GM19324 (cell line): ENCODE measurements around the gene GCLM.
A peak's percentile ranks its signal among the peaks of the same experiment; 100 is the strongest.
"Not testable (repeated sequence)": the region's sequence is repeated elsewhere in the genome, so short reads cannot be mapped to it uniquely, and the experiment has no call there.

Experiments used
- ATAC-seq: cut with Tn5 transposase; IDR thresholded peaks from one replicate; pipeline ENCODE4 v1.9.1; 2021; ENCODE audit warnings: mild to moderate bottlenecking, moderate library complexity; ENCODE audit not compliant: unreplicated experiment, low FRiP score

Gene GCLM

DNA sequence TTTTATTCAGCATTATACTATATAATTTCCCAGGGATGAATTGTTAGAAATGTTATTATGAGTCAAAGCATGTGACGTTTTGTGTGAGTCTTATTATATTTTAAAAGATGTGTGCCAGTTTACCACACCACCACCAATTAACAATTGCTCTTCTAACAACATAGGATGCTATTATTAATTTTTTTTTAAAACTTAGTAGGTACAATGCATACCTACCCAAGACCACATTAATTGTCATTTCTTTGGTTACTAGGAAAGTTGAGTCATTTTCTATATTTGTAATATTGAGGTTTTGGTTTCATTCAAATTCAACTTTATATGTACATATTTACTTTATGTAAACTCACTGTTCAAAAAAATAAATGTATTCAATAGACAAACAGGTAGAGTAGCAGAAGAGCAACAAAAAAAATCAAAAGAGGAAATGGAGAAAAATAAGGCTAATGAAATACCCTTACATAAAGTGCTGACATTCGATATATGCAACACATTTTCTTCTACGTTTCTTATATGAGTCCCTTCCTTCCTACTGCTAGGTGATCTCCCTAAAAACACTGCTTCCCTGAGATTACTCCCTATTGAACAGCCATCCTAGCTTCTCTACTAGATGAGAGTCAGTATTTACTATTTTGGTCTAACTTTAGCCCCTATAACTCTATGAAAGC is 9.6 kb downstream of the GCLM start:
- no peak for ATAC-seq

DNA sequence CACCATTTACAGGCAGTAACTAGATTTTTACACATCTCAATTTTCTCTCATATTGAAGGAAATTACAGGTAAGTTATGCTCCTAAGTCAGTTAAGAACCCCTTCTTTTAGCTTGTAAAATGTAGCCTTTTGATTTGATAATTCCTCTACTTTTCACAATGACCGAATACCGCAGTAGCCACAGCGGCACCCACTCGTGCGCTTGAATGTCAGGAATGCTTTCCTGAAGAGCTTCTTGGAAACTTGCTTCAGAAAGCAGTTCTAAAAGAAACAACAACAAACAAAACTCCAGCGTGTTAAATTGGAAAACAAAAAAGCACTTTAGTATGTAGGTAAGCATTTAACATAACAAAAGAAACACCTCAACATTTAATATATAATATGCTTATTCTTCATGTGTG is 20.3 kb downstream of the GCLM start:
- ATAC-seq, result no peak

DNA sequence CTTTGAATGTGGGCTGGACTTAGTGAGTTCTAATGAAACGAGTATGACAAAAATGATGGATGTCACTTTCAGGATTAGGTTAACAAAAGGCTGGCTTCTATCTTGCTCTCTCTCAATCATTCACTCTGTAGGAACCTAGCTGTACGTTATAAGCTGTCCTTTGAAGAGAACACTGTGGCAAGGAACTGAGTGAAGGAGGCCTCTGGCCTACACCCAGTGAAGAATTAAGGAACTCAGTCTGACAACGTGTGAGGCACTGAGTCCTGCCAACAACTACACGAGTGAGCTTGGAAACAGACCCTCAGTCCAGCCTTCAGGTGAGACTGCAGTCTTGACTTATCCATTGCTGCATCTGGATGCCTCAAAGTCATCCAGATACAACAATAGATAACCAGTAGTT is 27.0 kb downstream of the GCLM start:
- ATAC-seq, result no peak

DNA sequence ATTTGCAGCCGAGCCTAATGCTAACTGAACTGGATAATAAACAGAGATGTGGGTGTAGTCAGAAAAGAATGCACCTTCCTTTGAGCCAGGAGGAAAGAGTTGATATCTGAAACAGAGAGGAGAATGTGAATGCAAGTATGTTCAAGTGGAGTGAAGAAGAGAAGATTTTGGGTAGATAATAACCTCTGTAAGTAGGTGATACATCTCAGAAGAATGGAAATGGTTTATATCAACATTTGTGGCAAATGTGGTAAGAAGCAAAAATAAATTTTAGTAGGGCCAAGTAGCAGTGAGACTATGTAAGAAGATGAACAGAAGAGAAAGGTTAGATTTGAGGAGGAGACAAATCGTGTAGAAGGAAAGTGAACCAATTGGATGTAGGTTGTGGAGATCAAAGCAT is 28.5 kb downstream of the GCLM start:
- ATAC-seq, result no peak

DNA sequence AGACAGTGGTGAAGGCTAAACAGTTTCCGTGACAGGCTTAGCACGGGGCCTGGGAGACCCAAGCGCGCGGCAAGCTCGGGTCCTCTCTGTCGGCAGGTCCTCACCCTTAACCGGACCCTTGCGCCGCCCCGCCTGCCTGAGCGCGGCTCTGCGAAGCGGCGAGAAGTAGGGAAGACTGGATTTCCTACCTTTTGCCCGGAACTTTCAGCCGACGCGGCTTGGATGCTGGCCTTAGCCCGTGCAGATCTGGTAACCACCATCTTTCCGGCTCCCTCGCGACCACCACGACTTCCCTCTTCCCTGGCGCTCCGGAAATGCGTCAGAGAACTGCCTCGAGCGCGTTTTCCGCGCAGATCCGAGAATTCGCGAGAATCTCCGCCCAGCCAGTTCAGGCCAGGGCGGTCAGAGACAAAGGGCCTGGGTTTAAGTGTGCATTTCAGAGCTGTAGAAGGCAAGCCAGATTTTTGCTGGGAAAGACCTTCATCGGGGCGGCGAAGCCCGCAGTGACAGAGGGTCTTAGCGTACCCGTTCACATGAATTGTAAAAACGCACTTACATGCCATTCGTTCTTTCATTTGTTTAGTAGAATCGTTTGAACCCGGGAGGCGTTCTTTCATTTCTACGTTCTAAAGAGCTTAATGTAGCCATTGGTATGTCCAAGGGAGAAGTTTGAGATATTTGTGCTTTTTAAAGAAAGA is 30.2 kb downstream of the GCLM start, which contains the start of gene DNTTIP2:
Gene DNTTIP2, minus strand, starts transcription at position 318 of the 698 bp plus-strand sequence. Its CDS starts 58 bp downstream, at position 260.
- peak; percentile 95 for ATAC-seq

DNA sequence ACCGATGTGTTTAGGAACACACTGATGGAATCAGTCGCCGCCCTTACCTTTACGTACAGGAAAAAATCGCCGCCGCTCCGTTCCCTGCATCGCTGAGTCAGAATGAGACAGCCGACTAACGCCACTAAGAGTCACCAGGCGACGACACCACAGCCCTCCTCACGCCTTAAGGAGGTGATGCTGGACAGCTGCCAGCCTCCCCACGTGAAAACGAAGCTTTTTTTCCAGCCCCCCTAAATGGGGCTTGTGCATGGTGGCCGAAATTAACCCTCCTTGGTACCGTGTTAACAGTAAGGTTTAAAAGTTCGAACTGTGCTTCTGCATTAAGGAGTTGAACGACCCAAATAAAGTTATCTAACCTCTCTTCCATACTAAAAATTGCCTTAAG is 30.7 kb downstream of the GCLM start:
- ATAC-seq, result peak; percentile 37

DNA sequence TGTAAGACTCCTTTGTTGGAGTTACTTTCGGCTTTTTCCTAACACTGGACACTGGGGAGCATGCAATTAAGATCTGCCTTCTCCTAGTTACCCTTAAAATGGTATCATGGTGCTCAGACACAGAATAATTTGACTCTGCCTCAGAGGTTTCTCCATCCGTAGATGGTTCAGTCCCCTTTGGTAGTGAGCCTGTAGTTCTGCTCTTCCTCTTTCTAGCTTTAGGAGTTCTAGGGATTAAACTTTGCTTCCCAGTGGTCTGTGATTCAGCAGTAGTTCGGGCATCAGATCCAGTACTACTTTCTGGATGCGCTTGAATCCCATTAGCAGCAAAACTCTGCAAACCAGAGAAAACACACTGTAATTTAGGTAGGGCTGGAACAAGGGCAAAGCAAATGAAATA is 31.7 kb downstream of the GCLM start:
- no peak for ATAC-seq

DNA sequence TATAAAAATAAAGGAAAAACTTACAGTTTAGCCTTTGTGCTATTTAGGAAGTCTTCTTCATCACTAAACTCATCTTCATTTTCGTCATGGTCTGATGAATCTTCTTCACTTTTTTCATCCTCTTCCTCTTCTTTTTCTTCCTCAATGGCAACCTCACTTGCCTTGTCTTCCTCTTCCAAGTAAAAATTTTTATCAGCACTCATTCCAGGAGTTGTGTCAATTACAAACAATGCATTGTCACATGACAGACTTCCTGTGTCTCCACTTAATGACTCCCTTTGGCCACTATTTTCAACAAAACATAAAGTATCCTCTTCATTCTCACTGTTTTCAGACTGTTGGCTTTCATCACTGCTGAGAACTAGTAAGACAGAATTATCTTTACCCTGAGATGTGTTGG is 33.0 kb downstream of the GCLM start:
- ATAC-seq, result no peak

DNA sequence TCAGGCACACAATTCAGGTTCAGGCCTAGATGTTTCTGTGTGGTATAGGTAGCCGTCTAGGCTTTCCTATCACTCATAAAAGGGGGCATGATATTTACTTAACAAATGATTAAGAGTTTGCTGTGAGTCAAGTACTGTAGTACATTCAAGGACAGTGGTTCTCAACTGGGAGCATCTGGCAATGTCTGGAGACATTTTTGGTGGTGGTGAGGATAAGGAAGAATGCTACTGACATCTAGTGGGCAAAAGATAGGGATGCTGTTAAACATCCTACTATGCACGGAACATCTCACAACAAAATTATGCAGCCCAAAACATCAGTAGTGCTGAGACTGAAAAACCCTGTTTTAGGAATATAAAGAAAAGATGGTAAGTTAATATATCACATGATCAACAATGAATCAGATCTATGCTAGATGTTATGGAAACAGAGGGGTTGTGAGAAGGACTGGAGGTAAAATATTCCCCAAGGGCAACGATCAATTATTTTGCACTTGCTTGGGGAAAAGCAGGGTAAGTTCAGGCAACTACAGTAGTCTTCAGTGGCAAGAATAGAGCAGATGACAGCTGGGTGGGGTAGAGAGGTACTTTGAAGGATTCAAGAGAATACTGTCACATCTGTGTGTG is 35.1 kb downstream of the GCLM start:
- ATAC-seq, result no peak

DNA sequence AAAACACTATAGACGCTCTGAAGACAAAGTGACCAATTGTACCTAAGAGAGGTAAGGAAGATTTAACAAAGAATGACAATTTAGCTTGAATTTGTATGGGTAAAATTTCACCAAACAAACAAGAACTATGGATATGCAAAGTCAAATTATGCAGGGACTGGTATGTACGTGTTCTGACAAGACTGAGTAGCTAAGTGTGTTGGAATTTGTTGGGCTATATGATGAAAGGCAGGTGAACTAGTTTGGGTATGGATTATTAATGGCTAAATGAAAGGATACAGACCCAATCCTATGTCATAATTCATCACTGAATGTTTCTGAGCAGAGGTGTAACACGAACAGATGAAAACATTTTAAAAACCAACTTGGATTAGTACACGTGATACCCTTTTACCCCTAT is 37.9 kb downstream of the GCLM start:
- ATAC-seq, result no peak

DNA sequence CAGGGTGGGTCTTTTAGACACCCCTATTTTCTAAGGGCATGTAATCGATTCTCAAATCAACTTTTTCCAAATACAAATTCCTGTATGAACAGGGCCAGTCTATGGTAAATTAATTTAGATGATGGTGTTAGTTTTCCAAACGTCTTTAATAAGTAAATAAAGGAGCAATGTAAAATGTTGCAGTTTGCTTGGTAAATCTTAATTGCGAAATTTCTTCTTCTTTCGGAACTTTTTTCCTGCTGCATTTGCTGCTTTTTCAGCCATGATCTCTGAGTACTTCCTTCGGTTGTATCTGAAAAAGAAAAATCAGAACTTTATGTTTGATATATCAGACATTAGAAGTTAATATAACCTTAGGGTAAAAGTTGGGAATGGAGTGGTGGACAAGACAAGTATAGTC is 39.6 kb downstream of the GCLM start:
- no peak for ATAC-seq

DNA sequence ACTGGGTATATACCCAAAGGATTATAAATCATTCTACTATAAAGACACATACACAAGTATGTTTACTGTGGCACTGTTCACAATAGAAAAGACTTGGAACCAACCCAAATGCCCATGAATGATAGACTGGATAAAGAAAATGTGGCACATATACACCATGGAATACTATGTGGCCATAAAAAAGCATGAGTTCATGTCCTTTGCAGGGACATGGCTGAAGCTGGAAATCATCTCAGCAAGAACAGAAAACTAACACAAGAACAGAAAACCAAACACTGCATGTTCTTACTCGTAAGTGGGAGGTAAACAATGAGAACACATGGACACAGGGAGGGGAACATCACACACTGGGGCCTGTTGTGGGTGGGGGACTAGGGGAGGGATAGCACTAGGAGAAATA is 40.7 kb downstream of the GCLM start:
- not testable (repeated sequence) for ATAC-seq

DNA sequence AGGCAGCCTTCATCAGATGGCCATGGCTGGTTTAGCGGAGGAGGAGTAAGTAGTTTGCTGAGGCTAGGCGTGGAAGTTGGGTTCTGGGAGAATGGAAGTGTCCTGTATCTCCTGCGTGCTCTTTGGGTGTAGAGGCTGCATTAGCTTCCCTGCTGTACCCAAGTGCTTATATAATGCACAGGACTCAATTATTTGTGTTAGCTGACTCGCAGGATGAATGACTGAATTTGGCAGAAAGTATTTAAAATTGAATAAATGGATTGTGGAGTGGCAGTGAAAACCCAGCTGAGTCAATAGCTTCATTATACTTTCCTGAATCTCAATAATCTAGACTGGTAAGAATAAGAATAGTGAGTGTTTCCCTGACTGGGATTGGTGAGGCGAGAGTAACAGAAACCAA is 44.0 kb downstream of the GCLM start:
- no peak for ATAC-seq

DNA sequence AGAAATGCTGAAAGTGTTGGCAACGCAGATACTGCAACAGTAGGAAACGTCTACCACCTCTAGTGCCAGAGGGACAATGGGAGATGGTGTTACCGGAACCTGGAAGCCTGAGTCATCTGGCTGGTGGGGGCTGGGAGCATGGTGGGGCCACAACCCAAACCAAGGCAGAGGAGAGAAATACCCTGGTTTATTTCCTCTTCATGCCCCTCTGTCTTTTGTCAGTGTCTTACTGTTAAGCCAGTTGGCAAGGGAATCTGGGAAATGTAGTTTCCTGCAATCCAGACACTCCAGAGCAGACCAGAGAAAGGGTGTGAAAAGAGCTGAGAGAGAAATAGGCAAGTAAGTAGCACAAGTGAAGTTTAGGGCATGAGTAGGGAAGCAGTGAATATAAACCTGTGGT is 45.1 kb downstream of the GCLM start:
- no peak for ATAC-seq

DNA sequence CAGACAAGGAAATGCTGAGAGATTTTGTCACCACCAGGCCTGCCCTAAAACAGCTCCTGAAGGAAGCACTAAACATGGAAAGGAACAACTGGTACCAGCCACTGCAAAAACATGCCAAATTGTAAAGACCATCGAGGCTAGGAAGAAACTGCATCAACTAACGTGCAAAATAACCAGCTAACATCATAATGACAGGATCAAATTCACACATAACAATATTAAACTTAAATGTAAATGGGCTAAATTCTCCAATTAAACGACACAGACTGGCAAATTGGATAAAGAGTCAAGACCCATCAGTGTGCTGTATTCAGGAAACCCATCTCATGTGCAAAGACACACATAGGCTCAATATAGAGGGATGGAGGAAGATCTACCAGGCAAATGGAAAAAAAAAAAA is 51.6 kb downstream of the GCLM start:
- not testable (repeated sequence) for ATAC-seq

DNA sequence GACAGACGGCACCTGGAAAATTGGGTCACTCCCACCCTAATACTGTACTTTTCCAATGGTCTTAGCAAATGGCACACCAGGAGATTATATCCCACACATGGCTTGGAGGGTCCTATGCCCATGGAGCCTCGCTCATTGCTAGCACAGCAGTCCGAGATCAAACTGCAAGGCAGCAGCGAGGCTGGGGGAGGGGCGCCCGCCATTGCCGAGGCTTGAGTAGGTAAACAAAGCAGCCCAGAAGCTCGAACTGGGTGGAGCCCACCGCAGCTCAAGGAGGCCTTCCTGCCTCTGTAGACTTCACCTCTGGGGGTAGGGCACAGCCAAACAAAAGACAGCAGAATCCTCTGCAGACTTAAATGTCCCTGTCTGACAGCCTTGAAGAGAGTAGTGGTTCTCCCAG is 53.2 kb downstream of the GCLM start:
- not testable (repeated sequence) for ATAC-seq

DNA sequence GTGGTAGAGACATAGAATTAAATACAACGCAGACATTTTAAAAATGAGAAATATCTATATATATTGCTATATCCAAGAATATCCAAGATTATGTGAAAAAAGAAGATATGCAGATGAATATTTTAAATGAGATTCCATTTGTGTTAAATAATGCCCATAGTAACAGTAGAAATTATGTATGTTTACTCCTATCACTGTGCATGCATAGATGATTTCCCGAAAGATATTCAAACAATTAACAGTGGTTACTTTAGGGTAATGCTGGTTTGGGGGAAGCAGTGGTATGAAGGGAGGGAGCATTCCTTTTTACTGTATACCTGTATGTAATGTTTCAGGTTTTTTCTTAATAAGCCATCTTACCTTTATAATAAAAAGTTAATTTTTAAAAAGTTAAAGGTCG is 55.3 kb downstream of the GCLM start:
- ATAC-seq, result no peak

DNA sequence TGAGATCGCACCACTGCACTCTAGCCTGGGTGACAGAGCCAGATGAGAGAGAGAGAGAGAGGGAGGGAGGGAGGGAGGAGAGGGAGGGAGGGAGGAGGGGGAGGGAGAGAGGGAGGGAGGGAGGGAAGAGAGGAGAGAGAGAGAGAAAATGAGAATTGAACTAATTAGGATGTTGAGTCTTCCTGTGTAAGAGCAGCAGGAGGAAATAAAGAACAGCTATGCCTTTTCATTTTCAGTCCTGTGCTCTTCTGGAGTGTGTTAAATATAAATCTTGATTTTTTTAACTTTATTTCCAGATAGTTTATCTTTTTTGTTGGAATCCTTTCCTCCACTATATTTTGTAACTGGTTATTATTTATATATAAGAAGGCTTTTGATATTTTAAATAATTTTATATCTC is 57.4 kb downstream of the GCLM start:
- no peak for ATAC-seq

DNA sequence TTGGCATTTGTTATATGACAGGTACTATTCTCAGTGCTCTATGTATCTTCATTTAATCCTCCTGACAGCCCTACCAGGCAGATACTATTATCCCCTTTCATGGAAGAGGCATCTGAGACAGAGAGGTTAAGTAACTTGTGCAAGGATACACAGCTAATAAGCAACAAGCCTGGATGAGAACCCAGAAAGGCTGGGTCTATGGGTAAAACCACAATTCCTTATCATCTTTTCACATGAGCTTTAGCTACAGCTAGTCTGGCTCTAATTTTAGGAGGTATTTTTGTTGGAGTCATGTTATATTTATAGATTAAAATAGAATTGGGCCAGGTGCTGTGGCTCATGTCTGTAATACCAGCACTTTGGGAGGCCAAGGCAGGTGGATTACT is 57.9 kb downstream of the GCLM start:
- no peak for ATAC-seq

DNA sequence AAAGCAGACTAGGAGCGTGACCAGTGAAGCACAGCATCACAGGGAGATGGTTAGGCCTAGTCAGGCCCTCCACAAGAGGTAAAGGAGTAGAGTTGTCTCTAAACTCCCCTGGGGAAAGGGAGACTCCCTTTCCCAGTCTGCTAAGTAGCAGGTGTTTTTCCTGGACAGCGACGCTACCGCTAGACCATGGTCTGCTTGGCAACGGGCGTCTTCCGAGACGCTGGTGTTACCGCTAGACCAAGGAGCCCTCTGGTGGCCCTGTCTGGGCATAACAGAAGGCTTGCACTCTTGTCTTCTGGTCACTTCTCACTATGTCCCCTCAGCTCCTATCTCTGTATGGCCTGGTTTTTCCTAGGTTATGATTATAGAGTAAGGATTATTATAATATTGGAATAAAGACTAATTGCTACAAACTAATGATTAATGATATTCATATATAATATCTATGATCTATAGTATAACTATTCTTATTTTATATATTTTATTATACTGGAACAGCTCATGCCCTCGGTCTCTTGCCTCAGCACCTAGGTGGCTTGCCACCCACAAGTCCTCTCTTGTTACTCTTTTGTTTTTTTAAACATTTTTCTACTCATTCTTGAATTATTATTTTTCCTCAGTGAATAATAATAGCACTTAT is 58.4 kb downstream of the GCLM start:
- not testable (repeated sequence) for ATAC-seq

DNA sequence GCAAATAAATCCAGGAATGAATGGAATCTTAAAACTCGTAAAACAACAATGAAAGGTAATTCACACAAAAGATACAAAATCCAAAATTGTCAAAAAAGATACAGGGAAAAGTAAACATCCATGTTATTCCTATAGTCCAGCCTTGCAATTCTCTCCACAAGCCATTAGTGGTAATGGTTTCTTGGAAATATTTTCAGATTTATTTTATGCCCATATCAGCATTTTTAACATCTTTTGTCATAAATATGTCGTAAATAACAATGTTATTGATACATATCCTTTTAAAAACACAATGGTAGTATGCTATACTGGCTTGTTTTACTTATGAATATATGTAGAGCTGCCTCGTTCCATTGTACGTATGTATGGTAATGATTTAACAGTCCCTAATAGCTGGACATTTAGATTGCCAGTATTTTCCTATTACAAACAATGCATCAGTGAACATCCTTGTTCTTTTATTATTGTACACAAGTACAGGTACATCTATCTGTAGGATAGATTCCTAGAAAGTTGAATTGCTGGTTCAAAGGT is 60.8 kb downstream of the GCLM start:
- no peak for ATAC-seq
